Heart left ventricle (tissue), 16 donors: ENCODE measurements around the gene SLC6A11. TPM values are rescaled to one million over a fixed set of nuclear protein-coding genes. Genes with fewer than 3 reads are reported as not detected.

Experiments
- ATAC-seq, 4 donors: fragments of 200-7000 bp; cut with Tn5 transposase; one replicate each; pipeline ENCODE4 v1.9.1; 2020 to 2022; ENCODE audit warnings: moderate library complexity in 4 of 4, mild to moderate bottlenecking in 3 of 4, moderate number of reproducible peaks in 1 of 4
- DNase-seq, 5 donors: peaks; one replicate each; pipeline ENCODE4 v3.0.0-alpha.2; 2020
- H3K27ac ChIP-seq, 12 donors: fragments of 200-600 bp; sonication (generic) in 4 of 12; one replicate each; pipeline versions ENCODE4 v1.5.0 to v1.8.0; 2016 to 2022; ENCODE audit warnings: mild to moderate bottlenecking in 2 of 12
- H3K27me3 ChIP-seq, 9 donors: fragments of 200-600 bp; sonication (generic) in 2 of 9; one replicate each; pipeline versions ENCODE4 v1.5.1 to v1.8.0; 2016 to 2022; ENCODE audit warnings: mild to moderate bottlenecking in 3 of 9
- H3K36me3 ChIP-seq, 9 donors: fragments of 200-600 bp; sonication (generic) in 2 of 9; one replicate each; pipeline versions ENCODE4 v1.5.0 to v1.8.0; 2018 to 2022; ENCODE audit warnings: mild to moderate bottlenecking in 2 of 9
- H3K4me1 ChIP-seq, 12 donors: fragments of 200-600 bp; sonication (generic) in 4 of 12; one replicate each; pipeline versions ENCODE4 v1.5.0 to v1.8.0; 2016 to 2022; ENCODE audit warnings: mild to moderate bottlenecking in 3 of 12
- H3K4me3 ChIP-seq, 12 donors: fragments of 200-600 bp; sonication (generic) in 4 of 12; one replicate each; pipeline versions ENCODE4 v1.5.0 to v1.8.0; 2017 to 2022; ENCODE audit warnings: mild to moderate bottlenecking in 9 of 12, moderate library complexity in 4 of 12
- H3K9me3 ChIP-seq, 12 donors: fragments of 200-600 bp; sonication (generic) in 4 of 12; one replicate each; pipeline versions ENCODE4 v1.5.0 to v1.8.0; 2016 to 2022; ENCODE audit warnings: mild to moderate bottlenecking in 1 of 12
- CTCF ChIP-seq, 12 donors: fragments of 200-600 bp; sonication (generic) in 4 of 12; IDR thresholded peaks; one replicate each; pipeline versions ENCODE4 v1.5.0 to v1.8.0; 2018 to 2022; ENCODE audit warnings: antibody characterized with exemption in 12 of 12, mild to moderate bottlenecking in 5 of 12
- POLR2A ChIP-seq, 2 donors: fragments of 450-650 bp; IDR thresholded peaks; one replicate each; pipeline ENCODE4 v1.6.1; 2017; ENCODE audit warnings: antibody characterized with exemption in 2 of 2, mild to moderate bottlenecking in 2 of 2, moderate library complexity in 2 of 2
- WGBS, 4 donors: extraction: QIAGEN DNeasy Blood & Tissue Kit in 2 of 4; methylation state at CpG; one replicate each; pipeline versions ENCODE4 v1.1.5 to v1.1.7; 2013 to 2018; 5-methylcytosine and 5-hydroxymethylcytosine counted together
- intact Hi-C, 10 donors: fragments of 100-400 bp; cut with DNase I; formaldehyde crosslinking; loops; one replicate each; pipeline versions ENCODE4 v1.11.1 to v1.14.2; 2022
- polyA plus RNA-seq, 2 donors: library from polyadenylated mRNA; stranded (reverse); fragments of 200-250 nt; gene quantifications; one replicate each; pipeline ENCODE4 v1.2.3, GENCODE V29; 2013
- total RNA-seq, 9 donors: library from RNA; depleted of rRNA in 2 of 9; stranded (reverse); fragments of >200 nt in 2 of 9; fragmentation: NEBNext Ultra II Directional in 3 of 9; extraction: Animal tissue kit (Norgen Biotek cat#: 25700) in 3 of 9; gene quantifications; one replicate each; pipeline versions ENCODE4 v1.1.0 to v1.2.4, GENCODE V29; 2016 to 2023
- donor health status: ischemic (EF 13 %, LVEDD 7.1; RV severe dilation, severe dysfunction).
- donor health status: healthy with polysubstance abuse.
- donor health status: DM: no; HTN: yes; CAD: no.
- donor health status: DM: no; HTN: no; CAD: no.
- donor health status: ischemic (EF 25% LVEDD 6.9; RV normal size, moderate dysfunction).
- donor health status: ischemic (EF 25% LVEDD 5.7; RV mildly dilated, moderate dysfunction).
- donor health status: healthy.
- donor health status: DM: yes; HTN: yes; CAD: no.
- donor health status: ischemic (EF 35%, LVEDD 5.7; RV mildly dilated, moderate dysfunction).
- donor health status: nonischemic (EF 11% LVEDD 7.7; RV severe dilation, severe dysfunction).
- donor health status: DM: yes; HTN: yes; CAD: no.
- donor health status: PGD.
- donor health status: ischemic (EF 29% LVEDD 5.4; RV normal size, mild dysfunction).
- donor health status: nonischemic (EF 23%, LVEDD 6.1; RV moderate dilation, normal function).

SLC6A11 gene
- total and polyA plus RNA-seq, 11 donors, result not detected

- DNase-seq (no peak), ATAC-seq (no peak)
- 43 to 50% (median 47%) methylated on average over 8 of the region's 8 CpGs for WGBS, 4 donors
Observed at GRCh38 chr3:10855871-10856662, 40.0 kb downstream of the SLC6A11 start.

DNA sequence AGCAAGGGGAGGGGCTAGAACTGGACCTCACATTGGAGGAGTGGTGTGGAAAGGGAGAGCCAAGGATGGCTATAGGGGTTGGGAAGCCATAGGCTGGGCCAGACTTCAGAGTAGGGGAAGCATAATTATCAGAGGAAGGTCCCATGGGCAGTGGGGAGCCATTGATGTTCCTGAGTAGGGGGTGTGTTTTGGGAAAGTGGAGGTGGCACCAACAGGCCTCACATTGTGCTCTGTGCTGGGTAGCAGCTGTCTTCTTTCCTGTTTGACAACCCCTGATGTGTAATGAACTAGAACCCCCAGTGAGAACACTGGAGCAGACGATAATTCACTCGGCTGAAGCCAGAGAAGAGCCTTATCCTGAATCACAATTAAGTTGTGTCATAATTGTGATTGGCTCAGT, 41.2 kb downstream of the SLC6A11 start:
- Histone ChIP-seq H3K27ac (no peak overlapping the region), H3K9me3 (no peaks in the 10 kb centered on the region), H3K27me3 (peaks cover 0 to 50% (median 3%) of the 10 kb centered on the region in 9 donors), H3K36me3 (no peaks in the 10 kb centered on the region), H3K4me1 (no peaks in the 10 kb centered on the region), H3K4me3 (no peak overlapping the region)
- intact Hi-C loops, result no loop called here
- TF ChIP-seq CTCF (IDR thresholded peaks at IDR 0.05) (no peak), POLR2A (IDR thresholded peaks at IDR 0.05) (no peak)
- WGBS, 4 donors, result 40 to 65% (median 49%) methylated on average over 2 of the region's 2 CpGs
- DNase-seq, result no peak
- ATAC-seq, result no peak

More at GRCh38 chr3:10855871-10856662, 40.0 kb downstream of the SLC6A11 start:
- TF ChIP-seq CTCF (IDR thresholded peaks at IDR 0.05) (peak in 3 of 12 donors; percentile 7 to 15 (median 10)), POLR2A (IDR thresholded peaks at IDR 0.05) (no peak)
- H3K27me3 ChIP-seq, result peaks cover 0 to 48% (median 3%) of the 10 kb centered on the region in 9 donors
- H3K36me3 ChIP-seq, result no peaks in the 10 kb centered on the region
- intact Hi-C loops, result no loop called here
- no peak overlapping the region for H3K27ac ChIP-seq
- H3K9me3 ChIP-seq, result no peaks in the 10 kb centered on the region
- no peak overlapping the region for H3K4me3 ChIP-seq
- no peaks in the 10 kb centered on the region for H3K4me1 ChIP-seq

- Histone ChIP-seq H3K4me3 (no peak overlapping the region), H3K9me3 (no peaks in the 10 kb centered on the region), H3K27me3 (peaks cover 0 to 50% (median 2%) of the 10 kb centered on the region in 9 donors), H3K36me3 (no peaks in the 10 kb centered on the region), H3K4me1 (no peaks in the 10 kb centered on the region), H3K27ac (no peak overlapping the region)
- ATAC-seq (no peak), DNase-seq (no peak)
- intact Hi-C loops, result no loop called here
- 52 to 68% (median 66%) methylated on average over 3 of the region's 3 CpGs for WGBS, 4 donors
- no peak for TF ChIP-seq POLR2A (IDR thresholded peaks at IDR 0.05)
- TF ChIP-seq CTCF (IDR thresholded peaks at IDR 0.05), result no peak
Observed at GRCh38 chr3:10858091-10858490, 42.1 kb downstream of the SLC6A11 start.

DNA sequence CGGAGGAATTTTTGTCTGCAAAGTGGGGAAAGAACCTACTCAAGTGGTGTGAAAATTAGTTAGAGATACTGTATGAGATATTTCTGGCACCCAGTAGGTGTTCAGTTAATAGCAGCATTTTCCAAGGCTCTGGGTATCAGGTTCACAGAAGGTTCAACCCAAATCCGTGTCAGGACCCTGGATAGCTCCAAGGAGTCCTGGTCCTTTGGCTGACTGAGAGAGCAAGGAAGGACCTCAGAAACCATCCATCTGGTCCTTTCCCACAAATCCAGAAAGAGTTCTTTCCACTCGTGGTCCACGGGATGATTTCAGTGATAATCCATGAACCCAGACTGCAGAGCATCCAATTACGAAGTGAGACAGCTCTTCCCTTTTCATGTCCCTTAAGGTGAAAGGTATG, 51.4 kb downstream of the SLC6A11 start:
- H3K4me1 ChIP-seq, result no peaks in the 10 kb centered on the region
- no peak overlapping the region for H3K27ac ChIP-seq
- peaks cover 0 to 23% (median 0%) of the 10 kb centered on the region in 9 donors for H3K27me3 ChIP-seq
- H3K4me3 ChIP-seq, result no peak overlapping the region
- no peak for TF ChIP-seq POLR2A (IDR thresholded peaks at IDR 0.05)
- TF ChIP-seq CTCF (IDR thresholded peaks at IDR 0.05), result no peak
- DNase-seq, result no peak
- 38 to 54% (median 40%) methylated on average over 5 of the region's 5 CpGs for WGBS, 4 donors
- ATAC-seq, result no peak
- no peaks in the 10 kb centered on the region for H3K36me3 ChIP-seq
- H3K9me3 ChIP-seq, result no peaks in the 10 kb centered on the region
- intact Hi-C loops, result no loop called here
